ENCODE measurements around the gene TMED9. TPM values are rescaled to one million over a fixed set of nuclear protein-coding genes. Genes with fewer than 3 reads are reported as not detected.
"Not testable (repeated sequence)": the region's sequence is repeated elsewhere in the genome, so short reads cannot be mapped to it uniquely, and the experiment has no call there.

The TMED9 gene
- total RNA-seq, 1 donor from 2014 or later = 174 TPM

DNA sequence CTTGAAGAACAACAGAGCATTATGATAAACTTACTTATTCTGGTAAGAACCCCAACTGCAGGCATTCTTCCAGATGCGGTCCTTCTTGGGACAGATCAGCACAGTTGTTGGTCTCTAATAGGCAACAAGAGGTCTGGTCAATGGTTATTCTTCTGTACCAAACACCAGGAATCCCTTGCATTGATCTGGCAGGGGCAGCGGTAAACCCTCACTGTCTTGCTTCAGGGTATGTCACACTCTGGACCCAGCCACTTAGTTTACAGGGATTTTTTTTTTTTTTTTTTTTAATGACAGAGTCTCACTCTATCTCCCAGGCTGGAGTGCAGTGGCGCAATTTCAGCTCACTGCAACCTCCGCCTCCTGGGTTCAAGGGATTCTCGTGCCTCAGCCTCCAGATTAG is 36.3 kb upstream of the TMED9 start:
- Mint-ChIP-seq H3K4me3 (ENCODE audit: low read depth) (no peak overlapping the region), H3K27ac (no peak overlapping the region), H3K4me1 (ENCODE audit: low read depth) (peaks cover 32% of the 10 kb centered on the region), H3K9me3 (no peaks in the 10 kb centered on the region), H3K27me3 (ENCODE audit: low read depth) (no peaks in the 10 kb centered on the region), H3K36me3 (ENCODE audit: low read depth) (peaks cover 12% of the 10 kb centered on the region)
- no peak for DNase-seq (ENCODE audit: low spot score)
- intact Hi-C loops (cut with micrococcal nuclease) = loop anchor here (2.0 kb wide), 1 partner anchor 39 kb away; the partner anchor contains the start of gene DDX41

DNA sequence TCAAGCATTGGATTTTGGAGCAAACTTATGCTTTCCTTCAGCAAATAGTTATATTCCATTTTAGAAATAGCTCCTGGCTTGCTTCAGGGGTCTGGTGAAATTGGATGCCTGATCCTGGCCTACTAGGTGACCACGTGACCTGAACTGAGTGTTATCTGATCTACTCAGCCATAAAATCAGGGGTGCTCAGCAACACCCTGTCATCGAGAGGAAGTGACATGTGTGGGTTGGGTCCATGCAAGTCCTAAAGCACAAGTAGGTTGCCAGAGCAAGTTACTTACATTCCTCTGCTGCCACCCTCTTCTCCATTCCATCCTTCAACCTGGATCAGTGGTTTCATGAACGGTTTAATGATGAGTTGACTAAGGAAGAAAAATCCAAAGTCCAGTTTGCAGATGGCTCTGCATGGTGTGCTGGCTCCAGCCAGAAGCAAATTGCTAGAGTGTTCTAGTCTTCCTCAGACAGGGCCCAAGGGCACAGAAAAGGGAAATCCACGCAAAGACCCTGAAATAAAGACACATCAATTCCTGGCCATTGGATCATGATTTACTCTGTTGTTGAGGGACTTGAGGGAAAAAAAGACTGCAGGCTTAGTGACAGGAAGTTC is 34.9 kb upstream of the TMED9 start:
- Mint-ChIP-seq H3K4me3 (ENCODE audit: low read depth) (no peak overlapping the region), H3K9me3 (no peaks in the 10 kb centered on the region), H3K27ac (no peak overlapping the region), H3K36me3 (ENCODE audit: low read depth) (peaks cover 8% of the 10 kb centered on the region), H3K27me3 (ENCODE audit: low read depth) (no peaks in the 10 kb centered on the region), H3K4me1 (ENCODE audit: low read depth) (peaks cover 29% of the 10 kb centered on the region)
- intact Hi-C loops (cut with micrococcal nuclease) = no loop called here
- DNase-seq (ENCODE audit: low spot score) = peak; percentile 46

DNA sequence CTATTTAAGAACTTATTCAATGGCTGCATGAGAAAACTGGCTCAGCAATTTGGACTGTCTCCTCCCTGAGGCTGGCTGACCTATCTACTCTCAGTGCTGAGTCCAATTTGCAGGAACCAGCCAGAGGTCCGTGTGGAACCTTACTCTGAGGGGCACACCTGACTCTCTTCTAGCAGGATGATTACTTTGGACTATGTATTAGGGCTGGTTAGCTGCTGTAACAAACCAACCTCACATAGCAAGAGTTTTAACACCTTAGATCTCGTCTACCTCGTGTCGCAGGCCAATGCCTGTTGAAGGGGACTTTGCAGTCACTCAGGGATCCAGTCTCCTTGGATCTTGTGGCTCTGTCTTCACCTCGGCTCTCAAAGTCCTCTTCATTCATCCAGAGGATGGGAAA is 34.2 kb upstream of the TMED9 start:
- no peak overlapping the region for H3K4me3 Mint-ChIP-seq (ENCODE audit: low read depth)
- no peaks in the 10 kb centered on the region for H3K9me3 Mint-ChIP-seq
- H3K27me3 Mint-ChIP-seq (ENCODE audit: low read depth) = no peaks in the 10 kb centered on the region
- peaks cover 23% of the 10 kb centered on the region for H3K4me1 Mint-ChIP-seq (ENCODE audit: low read depth)
- no peak for DNase-seq (ENCODE audit: low spot score)
- H3K36me3 Mint-ChIP-seq (ENCODE audit: low read depth) = peaks cover 2% of the 10 kb centered on the region
- intact Hi-C loops (cut with micrococcal nuclease) = no loop called here
- H3K27ac Mint-ChIP-seq = no peak overlapping the region

DNA sequence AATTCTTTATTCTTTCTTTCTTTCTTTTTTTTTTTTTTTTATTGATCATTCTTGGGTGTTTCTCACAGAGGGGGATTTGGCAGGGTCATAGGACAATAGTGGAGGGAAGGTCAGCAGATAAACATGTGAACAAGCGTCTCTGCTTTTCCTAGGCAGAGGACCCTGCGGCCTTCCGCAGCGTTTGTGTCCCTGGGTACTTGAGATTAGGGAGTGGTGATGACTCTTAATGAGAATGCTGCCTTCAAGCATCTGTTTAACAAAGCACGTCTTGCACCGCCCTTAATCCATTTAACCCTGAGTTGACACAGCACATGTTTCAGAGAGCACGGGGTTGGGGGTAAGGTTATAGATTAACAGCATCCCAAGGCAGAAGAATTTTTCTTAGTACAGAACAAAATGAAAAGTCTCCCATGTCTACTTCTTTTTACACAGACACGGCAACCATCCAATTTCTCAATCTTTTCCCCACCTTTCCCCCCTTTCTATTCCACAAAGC is 32.5 kb upstream of the TMED9 start:
- H3K4me1 Mint-ChIP-seq (ENCODE audit: low read depth) = peaks cover 18% of the 10 kb centered on the region
- DNase-seq (ENCODE audit: low spot score); intact Hi-C loops (cut with micrococcal nuclease); H3K9me3 Mint-ChIP-seq; H3K27me3 Mint-ChIP-seq (ENCODE audit: low read depth); H3K27ac Mint-ChIP-seq; H3K36me3 Mint-ChIP-seq (ENCODE audit: low read depth); H3K4me3 Mint-ChIP-seq (ENCODE audit: low read depth): not testable (repeated sequence)

DNA sequence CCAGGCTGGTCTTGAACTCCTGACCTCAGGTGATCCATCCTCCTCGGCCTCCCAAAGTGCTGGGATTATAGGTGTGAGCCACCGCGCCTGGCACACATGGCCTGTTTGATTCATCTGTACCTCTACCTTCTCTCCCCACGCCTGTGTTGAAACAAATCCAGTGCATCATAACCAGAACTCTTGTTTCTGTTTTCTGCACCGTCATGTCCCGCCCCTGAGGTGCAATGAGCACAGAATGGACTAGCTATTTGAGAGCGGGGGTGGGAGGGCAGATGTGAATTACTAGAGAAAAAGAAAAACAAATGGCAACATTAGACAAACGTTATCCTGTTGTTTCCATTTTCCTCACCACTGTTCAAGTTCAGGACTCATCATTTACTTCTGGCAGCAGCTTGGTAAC is 27.0 kb upstream of the TMED9 start:
- no peak for DNase-seq (ENCODE audit: low spot score)
- H3K27me3 Mint-ChIP-seq (ENCODE audit: low read depth) = no peaks in the 10 kb centered on the region
- intact Hi-C loops (cut with micrococcal nuclease) = no loop called here
- H3K9me3 Mint-ChIP-seq = no peaks in the 10 kb centered on the region
- H3K4me3 Mint-ChIP-seq (ENCODE audit: low read depth) = no peak overlapping the region
- no peaks in the 10 kb centered on the region for H3K4me1 Mint-ChIP-seq (ENCODE audit: low read depth)
- no peaks in the 10 kb centered on the region for H3K36me3 Mint-ChIP-seq (ENCODE audit: low read depth)
- no peak overlapping the region for H3K27ac Mint-ChIP-seq

DNA sequence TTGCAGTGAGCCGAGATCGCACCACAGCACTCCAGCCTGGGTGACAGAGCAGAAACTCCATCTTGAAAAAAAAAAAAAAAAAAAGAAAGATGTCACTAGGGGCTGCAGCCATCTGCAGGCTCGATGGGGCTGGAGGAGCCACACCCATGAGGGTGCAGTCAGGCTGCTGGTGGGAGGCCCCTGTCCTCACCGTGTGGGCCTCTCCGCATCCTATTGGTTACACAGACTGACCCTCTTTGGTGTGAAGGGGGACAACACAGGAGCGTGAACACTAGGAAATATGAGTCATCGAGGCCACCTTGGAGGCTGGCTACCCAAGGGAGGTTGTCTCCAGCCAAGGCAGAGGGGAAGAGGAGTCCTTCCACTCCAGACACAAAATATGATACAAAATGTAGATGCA is 23.7 kb upstream of the TMED9 start:
- H3K9me3 Mint-ChIP-seq = no peaks in the 10 kb centered on the region
- intact Hi-C loops (cut with micrococcal nuclease) = no loop called here
- H3K27me3 Mint-ChIP-seq (ENCODE audit: low read depth) = no peaks in the 10 kb centered on the region
- H3K36me3 Mint-ChIP-seq (ENCODE audit: low read depth) = no peaks in the 10 kb centered on the region
- H3K4me1 Mint-ChIP-seq (ENCODE audit: low read depth) = no peaks in the 10 kb centered on the region
- H3K4me3 Mint-ChIP-seq (ENCODE audit: low read depth) = no peak overlapping the region
- no peak overlapping the region for H3K27ac Mint-ChIP-seq
- no peak for DNase-seq (ENCODE audit: low spot score)

DNA sequence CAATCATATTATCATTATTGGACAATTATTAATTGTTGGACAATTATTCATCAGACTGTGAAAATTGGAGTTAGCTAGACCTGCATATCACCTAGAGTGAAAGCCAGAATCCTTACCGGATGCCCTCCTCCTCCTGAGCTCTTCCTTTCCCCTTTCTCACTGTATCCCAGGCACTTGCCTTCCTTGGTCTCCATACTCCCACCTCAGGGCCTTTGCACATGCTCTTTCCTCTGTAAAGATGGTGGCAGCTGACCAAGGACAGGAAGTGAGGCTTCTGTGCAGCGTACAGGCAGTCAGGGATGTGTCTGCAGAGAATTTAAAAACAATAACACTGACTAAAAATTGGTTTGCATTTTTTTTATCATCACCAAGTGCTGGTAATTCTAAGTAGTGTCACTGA is 22.1 kb upstream of the TMED9 start:
- no peak overlapping the region for H3K4me3 Mint-ChIP-seq (ENCODE audit: low read depth)
- peaks cover 3% of the 10 kb centered on the region for H3K27me3 Mint-ChIP-seq (ENCODE audit: low read depth)
- H3K36me3 Mint-ChIP-seq (ENCODE audit: low read depth) = no peaks in the 10 kb centered on the region
- intact Hi-C loops (cut with micrococcal nuclease) = no loop called here
- no peak for DNase-seq (ENCODE audit: low spot score)
- no peaks in the 10 kb centered on the region for H3K9me3 Mint-ChIP-seq
- no peaks in the 10 kb centered on the region for H3K4me1 Mint-ChIP-seq (ENCODE audit: low read depth)
- H3K27ac Mint-ChIP-seq = no peak overlapping the region

DNA sequence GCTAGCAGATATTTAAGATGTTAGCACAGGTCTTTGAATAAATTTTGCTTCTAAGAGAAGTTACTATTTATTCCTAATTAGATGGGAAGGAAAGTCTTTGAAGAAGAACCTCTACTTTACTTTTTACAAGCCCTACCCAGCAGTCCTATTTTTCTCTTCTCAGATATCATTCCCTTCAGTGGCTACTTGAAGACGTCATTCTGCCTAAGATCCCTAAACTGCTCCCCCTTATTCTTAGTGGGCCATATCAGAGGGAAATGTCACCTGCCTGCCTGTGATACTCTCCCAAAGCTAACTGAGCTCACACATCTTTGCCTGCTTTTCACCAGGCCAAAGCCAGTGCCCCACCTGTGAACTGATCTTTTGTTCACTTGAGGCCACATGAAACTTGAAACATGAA is 16.5 kb upstream of the TMED9 start:
- Mint-ChIP-seq H3K9me3 (no peaks in the 10 kb centered on the region), H3K4me1 (ENCODE audit: low read depth) (no peaks in the 10 kb centered on the region), H3K27ac (no peak overlapping the region), H3K4me3 (ENCODE audit: low read depth) (no peak overlapping the region), H3K36me3 (ENCODE audit: low read depth) (no peaks in the 10 kb centered on the region), H3K27me3 (ENCODE audit: low read depth) (peaks cover 3% of the 10 kb centered on the region)
- intact Hi-C loops (cut with micrococcal nuclease) = no loop called here
- DNase-seq (ENCODE audit: low spot score) = no peak

DNA sequence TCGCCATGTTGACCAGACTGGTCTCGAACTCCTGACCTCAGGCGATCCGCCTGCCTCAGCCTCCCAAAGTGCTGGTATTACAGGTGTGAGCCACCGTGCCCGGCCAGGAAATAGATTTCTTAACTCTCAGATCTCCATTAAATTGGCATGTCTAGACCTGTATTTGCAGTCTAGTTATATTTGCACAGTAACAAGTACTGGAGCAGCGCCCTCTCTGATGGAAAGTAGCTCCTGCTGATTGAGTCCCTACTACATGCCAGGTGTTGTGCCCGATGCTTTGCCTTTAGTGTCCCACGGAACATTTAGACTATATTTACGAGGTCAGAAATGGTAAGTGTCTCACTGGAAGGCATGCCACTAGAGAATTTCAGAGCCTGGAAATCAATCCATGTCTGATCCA is 15.8 kb upstream of the TMED9 start:
- Mint-ChIP-seq H3K27me3 (ENCODE audit: low read depth) (peaks cover 3% of the 10 kb centered on the region), H3K27ac (no peak overlapping the region), H3K9me3 (no peaks in the 10 kb centered on the region), H3K36me3 (ENCODE audit: low read depth) (no peaks in the 10 kb centered on the region), H3K4me1 (ENCODE audit: low read depth) (no peaks in the 10 kb centered on the region), H3K4me3 (ENCODE audit: low read depth) (no peak overlapping the region)
- intact Hi-C loops (cut with micrococcal nuclease) = no loop called here
- DNase-seq (ENCODE audit: low spot score) = no peak

DNA sequence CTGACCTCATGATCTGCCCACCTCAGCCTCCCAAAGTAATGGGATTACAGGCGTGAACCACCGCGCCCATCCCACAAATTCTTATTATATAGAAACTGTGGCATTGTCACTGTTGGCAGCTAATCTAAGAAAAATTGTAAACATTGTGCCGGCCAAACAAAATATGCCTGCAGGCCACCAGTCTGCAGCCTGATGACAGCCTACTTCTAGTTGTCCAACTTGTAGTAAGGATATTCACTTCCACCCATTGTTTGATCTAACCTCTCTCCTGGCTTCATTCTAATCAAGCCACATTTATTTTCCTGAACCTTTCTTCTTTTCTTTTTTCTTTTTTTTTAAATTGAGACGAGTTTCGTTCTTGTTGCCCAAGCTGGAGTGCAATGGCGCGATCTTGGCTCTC is 13.7 kb upstream of the TMED9 start:
- no peaks in the 10 kb centered on the region for H3K4me1 Mint-ChIP-seq (ENCODE audit: low read depth)
- H3K4me3 Mint-ChIP-seq (ENCODE audit: low read depth) = no peak overlapping the region
- intact Hi-C loops (cut with micrococcal nuclease) = no loop called here
- H3K36me3 Mint-ChIP-seq (ENCODE audit: low read depth) = no peaks in the 10 kb centered on the region
- H3K27ac Mint-ChIP-seq = no peak overlapping the region
- H3K27me3 Mint-ChIP-seq (ENCODE audit: low read depth) = peaks cover 3% of the 10 kb centered on the region
- H3K9me3 Mint-ChIP-seq = no peaks in the 10 kb centered on the region
- DNase-seq (ENCODE audit: low spot score) = no peak

DNA sequence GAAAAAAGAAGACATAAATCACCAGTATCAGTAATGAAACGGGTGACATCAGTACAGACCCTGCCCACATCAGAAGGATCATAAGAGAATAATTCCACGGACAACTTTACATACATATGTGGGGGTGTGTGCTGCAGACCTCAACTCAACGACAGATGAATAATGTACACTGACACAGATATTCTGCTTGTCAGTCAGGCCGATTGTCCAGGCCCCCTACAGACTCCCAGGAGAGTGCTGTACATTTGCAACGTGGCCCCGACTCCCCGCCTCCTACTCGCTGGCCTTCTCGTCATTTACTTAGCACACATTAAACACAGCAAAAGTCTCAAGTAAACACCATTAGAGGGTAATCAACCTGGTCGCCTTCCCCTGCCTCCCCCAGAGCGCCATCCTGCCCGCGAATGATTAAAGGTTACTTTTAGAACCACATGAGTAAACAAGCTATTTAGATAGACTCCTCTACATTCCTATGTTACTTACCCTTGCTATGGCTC is 3.5 kb upstream of the TMED9 start:
- Mint-ChIP-seq H3K27ac (no peak overlapping the region), H3K9me3 (no peaks in the 10 kb centered on the region), H3K4me1 (ENCODE audit: low read depth) (peaks cover 16% of the 10 kb centered on the region), H3K36me3 (ENCODE audit: low read depth) (peaks cover 15% of the 10 kb centered on the region), H3K27me3 (ENCODE audit: low read depth) (peaks cover 31% of the 10 kb centered on the region), H3K4me3 (ENCODE audit: low read depth) (no peak overlapping the region)
- intact Hi-C loops (cut with micrococcal nuclease) = no loop called here
- DNase-seq (ENCODE audit: low spot score) = no peak

DNA sequence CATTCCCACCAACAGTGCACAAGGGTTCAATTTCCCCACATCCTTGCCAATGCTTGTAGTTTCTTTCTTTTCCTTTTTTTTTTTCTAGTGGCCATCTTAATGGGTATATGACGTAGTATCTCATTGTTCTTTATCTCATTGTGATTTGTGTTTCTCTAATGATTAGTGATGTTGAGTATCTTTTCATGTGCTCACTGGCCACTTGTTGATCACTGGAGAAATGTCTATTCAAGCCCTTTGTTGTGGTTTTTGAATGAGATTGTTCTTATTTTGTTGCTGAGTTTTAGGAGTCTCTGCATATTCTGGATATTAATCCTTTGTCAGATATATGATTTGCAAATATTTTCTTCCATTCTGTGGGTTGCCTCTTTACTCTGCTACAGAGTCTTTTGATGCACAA is 1.6 kb upstream of the TMED9 start:
- H3K9me3 Mint-ChIP-seq = no peaks in the 10 kb centered on the region
- intact Hi-C loops (cut with micrococcal nuclease) = loop anchor here (10.0 kb wide), 1 partner anchor 614 kb away; the partner anchor contains the start of gene HNRNPAB

DNA sequence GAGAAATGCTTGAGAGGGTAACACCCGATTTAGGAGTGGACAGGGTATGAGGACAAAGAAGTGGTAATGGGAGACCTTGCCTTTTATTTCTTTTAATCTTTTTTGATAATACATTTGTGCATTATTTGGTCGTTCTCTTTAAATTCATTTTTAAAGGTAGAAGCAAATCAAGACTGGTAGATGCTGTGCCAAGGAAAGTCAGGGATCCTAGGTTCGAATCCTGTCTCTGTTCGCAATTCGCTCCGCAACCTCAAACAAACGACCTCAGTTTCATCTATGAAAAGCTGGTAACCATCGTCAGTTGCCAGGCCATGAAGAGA is 353 bp upstream of the TMED9 start:
- intact Hi-C loops (cut with micrococcal nuclease) = loop anchor here (1.0 to 10.0 kb wide), 3 partner anchors 9 to 613 kb away; partner anchors contain the start of genes B4GALT7, FAM193B and HNRNPAB
- no peaks in the 10 kb centered on the region for H3K9me3 Mint-ChIP-seq
- H3K4me3 Mint-ChIP-seq (ENCODE audit: low read depth) = peak overlapping the region; percentile 98
- H3K27ac Mint-ChIP-seq = peak overlapping the region; percentile 80
- H3K27me3 Mint-ChIP-seq (ENCODE audit: low read depth) = peaks cover 21% of the 10 kb centered on the region
- H3K4me1 Mint-ChIP-seq (ENCODE audit: low read depth) = peaks cover 18% of the 10 kb centered on the region
- no peak for DNase-seq (ENCODE audit: low spot score)
- peaks cover 45% of the 10 kb centered on the region for H3K36me3 Mint-ChIP-seq (ENCODE audit: low read depth)

More for the DNA sequence above, 1.6 kb upstream of the TMED9 start:
- DNase-seq (ENCODE audit: low spot score) = no peak
- peaks cover 17% of the 10 kb centered on the region for H3K4me1 Mint-ChIP-seq (ENCODE audit: low read depth)
- H3K36me3 Mint-ChIP-seq (ENCODE audit: low read depth) = peaks cover 34% of the 10 kb centered on the region
- H3K27ac Mint-ChIP-seq = no peak overlapping the region
- peaks cover 22% of the 10 kb centered on the region for H3K27me3 Mint-ChIP-seq (ENCODE audit: low read depth)
- no peak overlapping the region for H3K4me3 Mint-ChIP-seq (ENCODE audit: low read depth)

All from activated T-helper 2 cell treated with anti-CD3 and anti-CD28 coated beads, Interferon-gamma antibody, Interleukin-2, Interleukin-4, amounts not matched to agents 10 μg/mL and 5 μg/mL and 100 μg/mL, durations not matched to agents 14 hours and 24 hours and 36 hours (primary cell).